Muscle of back (tissue), 11 donors: Measurements from ENCODE around the gene GRID1. TPM values are rescaled to one million over a fixed set of nuclear protein-coding genes. Genes with fewer than 3 reads are reported as not detected.
"Not testable (repeated sequence)": the region's sequence is repeated elsewhere in the genome, so short reads cannot be mapped to it uniquely, and the experiment has no call there.

Source experiments
- DNase-seq, 3 donors: peaks; one replicate each; pipeline versions ENCODE4 v3.0.0 to v3.0.0-alpha.2; 2013
- polyA plus RNA-seq, 10 donors: library from polyadenylated mRNA; unstranded; fragments of 120-200 nt; gene quantifications; one replicate each; pipeline ENCODE4 v1.2.1, GENCODE V29; 2013; ENCODE audit not compliant: insufficient read length in 10 of 10

GRID1 gene
- polyA plus RNA-seq, 10 donors: 2.7 to 8.4 (median 5.9) TPM

DNA sequence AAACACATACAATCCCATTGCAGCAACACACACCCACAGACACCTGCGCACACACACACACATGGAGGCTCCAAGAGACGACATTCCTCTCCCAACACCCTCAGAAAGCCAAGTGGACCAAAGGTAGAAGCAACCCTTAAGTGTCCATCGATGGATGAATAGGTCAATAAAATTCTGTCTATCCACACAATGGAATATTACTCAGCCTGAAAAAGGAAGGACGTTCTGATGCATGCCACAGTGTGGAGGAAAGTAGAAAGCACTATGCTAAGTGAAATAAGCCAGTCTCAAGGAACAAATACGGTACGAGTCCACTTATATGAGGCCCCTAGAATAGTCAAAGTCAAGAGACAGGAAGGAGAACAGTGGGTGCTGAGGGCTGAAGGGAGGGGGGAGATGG, 174.4 kb downstream of the GRID1 start:
- no peak for DNase-seq

DNA sequence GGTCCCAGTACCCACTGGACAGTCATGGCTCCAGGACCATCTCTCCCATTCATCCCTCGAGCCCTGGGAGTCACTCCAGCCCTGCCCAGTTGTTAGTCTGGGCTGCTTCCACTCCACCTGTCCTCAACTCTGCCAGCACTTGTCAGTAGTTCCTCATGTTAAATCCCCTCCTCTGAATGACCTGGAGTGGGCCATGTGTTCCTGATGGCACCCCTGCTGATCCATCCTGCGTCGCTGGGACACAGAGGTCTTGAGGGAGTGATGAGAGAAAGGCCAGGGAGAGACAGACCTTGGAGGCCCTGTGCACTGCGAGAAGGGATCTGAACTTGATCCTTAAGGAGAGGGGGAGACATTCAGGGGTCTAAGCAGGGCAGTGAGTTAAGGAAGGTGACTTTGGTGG, 174.9 kb downstream of the GRID1 start:
- DNase-seq: no peak

DNA sequence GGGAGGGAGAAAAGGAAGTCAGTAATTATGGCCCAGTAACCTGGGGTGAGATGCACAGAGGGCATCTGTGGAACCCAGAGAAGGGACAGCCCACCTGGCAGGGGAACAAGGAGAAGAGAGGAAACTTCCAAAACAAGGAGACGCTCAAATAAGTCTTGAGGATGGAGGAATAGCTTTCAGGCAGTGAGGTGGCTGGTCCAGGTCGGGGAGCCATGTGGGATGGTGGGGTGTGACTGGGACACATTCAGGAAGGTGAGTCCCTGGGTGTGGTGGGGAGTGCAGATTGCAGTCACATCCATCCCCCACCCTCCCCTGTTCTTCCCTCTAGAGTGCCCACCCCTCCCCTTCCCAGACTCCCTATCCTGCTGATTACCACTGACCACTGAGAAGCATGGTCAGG, 175.4 kb downstream of the GRID1 start:
- DNase-seq: no peak

DNA sequence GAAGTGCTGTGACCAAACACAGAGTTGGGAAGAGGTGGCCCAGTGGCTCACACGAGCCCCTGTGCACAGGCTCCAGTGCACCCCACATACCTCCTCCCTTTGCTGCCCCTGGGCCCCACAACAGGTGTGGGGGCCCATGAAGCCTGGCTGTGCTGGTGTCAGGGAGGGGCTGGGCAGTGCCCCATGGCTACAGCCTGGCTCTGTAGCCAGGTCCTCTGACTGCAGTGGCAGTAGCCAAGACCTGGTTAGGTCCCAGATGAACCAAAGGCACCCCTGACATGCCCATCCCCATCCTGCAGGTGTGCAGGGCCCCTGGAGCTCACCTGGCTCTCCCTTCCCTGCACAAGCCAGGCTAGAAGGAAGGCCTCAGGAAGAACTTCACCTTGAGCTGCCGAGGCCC, 176.3 kb downstream of the GRID1 start:
- no peak for DNase-seq

DNA sequence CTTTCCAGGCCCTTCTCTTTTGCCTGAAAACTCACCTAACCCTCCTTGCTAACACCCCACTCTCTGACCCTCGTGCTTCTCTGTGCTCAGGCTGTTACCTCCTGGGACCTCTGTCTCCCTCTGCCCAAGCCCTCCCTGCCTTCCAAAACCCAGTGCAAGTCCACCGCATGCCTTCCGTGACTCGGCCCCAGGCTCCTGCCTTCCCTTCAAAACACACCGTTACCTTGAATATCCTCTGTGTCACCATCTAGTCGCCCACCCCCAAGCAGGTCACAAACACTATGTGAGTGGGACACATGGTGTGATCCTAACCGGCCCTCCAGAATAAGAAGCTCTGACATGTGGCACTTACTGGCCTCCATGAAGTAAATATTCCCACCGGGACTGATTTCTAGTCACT, 176.7 kb downstream of the GRID1 start:
- no peak for DNase-seq

DNA sequence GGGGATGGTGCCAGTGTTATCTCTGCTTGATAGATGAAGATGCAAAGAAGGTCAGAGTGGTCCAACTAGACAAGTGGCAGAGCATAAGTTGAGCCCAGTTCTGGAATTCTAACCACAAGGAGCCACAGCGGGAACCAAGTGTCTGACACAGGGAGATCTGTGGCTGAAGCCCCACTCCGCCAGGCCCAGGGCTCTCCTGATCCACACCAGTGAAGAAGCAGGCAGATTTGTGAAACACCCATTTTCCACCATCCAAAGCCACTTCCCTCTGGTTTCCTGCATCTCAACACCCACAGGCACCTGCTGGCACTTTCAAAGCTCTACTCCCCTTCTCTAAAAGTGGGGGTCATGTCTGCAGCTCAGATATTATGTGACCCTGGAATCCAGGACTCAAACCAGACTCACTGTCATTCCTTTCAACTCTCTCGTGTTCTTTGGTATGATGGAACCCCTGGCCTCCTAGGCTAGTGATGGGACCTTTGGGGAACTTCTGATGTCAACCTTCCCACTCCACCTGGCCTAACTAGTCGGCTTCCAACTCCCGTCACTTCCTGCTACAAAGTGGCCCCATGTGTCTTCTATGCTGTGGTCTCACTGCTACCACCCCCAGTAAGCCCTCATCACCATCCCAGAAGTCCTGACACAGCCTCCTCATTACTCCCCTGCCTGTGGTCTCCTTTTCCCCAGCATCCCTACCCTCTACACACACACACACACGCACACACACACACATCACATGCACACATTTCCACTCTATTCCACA, 177.6 kb downstream of the GRID1 start:
- no peak for DNase-seq

DNA sequence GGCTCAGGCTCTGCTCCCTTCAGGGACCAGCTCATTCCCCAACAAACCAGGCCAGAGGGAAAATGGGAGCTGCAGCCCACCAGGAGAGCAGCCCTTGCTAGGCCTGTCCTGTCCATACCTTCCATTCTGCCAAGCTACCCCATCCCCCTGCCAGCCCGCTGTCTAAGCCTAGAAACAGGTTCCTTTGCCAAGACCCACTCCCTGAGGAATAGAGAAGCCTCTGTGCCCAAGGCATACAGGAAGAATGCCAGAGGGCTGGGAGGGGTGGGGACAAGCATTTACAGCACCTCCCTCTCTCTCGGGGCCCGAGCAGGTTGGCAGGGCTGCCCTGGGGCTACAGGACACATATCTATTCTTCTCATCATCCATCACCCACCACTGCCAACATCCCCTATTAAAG, 178.3 kb downstream of the GRID1 start:
- DNase-seq: no peak

DNA sequence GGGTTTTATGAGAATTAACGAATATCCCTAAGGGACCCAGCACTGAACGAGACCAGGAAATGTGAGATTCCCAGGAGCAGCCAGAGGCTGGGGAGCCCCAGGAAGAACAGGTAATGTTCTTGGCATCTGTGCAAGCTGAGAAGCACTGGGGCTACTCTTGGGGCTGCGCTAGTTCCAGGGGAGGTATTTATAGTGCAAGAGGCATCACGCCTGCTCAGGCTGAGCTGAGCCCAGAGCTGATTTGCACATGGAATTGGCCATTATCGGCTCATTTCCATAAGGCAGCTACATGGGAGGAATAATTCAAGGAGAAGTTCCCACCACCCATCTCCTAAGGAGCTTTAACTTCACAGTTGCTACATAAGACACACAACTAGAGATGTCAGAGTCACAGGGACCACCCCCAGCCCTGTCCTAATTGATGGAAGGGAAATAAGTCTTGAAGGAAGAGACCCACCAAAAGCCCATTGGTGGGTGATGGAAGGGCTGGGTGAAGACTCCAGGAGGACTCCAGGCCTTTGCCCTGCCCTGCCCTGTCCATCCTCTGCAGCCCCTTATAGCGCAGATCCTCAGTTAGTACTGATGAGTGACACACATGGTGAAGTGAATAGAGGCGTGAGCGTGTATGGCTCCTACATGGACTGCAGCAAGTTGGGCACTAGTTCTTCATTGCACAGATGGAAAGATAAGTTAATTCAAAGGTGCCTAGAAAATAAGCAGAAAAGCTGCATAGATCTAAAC, 178.9 kb downstream of the GRID1 start:
- no peak for DNase-seq

DNA sequence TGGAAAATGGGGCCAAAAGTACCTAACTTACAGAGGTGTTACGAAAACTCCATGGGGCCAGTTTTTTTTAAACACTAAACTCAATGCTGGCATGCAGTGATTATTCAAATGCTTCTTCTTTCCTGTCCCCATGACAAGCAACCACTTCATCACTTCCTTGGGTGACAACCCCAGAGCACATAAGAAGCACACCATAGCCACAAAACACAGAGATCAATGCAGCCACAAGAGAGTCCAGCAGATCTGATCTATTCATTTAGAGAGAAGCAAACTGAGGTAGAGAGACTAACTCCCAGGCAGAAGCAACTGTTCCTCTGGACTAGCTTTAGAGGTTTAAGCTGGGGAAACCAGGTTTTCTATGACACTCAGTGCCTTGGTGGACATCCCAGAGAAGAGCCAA, 180.0 kb downstream of the GRID1 start:
- no peak for DNase-seq

DNA sequence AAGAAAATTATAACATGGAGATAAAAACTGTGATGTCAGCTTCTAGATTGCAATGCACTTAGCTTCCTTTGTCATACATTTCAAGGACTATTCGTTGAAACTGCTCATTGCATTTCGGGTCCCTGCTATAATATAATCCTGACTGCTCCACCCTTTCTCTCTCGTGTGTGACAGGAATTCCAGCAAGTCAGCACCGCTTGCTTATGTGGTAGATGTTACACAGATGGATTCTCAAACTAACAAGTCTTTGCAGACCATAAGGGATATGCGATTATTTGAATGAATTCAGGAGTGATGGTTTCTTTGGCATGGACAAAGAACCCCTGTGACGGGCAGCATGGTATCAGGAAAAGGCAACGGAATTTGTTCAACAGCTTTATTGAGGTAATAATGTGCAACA, 184.0 kb downstream of the GRID1 start:
- DNase-seq: no peak

DNA sequence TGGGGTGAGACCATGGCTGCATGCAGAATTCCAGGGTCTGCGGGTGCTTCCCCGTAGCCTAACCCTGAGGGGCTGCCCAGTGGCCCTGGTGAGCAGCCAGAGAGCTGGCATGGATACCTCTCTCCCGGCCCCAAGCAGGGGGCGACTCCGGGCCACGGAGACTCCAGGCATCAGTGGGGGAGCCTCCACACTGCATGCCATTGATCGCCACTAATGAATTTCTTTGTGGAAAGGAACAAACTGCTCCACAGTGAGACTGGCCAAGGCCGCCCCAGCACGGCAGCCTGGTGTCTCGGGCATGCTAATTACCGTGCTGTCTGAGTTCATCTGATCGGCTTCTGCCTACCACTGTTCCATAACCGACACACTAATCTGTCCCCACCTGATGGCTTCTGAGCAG, 184.4 kb downstream of the GRID1 start:
- DNase-seq: no peak

DNA sequence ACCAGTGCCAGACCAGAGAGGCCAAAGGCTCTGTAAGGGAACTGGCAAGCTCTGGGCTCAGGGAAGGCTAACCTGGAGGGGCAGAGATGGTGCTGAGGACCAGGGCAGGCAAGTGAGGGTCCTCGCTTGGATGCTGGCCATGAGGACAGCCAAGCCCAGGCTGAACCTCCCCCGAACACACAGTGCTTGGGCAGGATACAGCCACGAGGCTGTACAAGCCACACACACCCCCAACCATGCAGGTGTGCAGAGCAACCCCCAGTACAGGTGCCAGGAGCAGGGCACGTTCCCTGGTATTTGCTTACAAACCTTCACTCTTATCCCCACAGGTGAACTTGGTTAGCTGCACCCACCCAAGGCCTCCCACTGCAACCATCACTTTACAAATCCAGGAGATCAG, 185.7 kb downstream of the GRID1 start:
- DNase-seq: no peak

DNA sequence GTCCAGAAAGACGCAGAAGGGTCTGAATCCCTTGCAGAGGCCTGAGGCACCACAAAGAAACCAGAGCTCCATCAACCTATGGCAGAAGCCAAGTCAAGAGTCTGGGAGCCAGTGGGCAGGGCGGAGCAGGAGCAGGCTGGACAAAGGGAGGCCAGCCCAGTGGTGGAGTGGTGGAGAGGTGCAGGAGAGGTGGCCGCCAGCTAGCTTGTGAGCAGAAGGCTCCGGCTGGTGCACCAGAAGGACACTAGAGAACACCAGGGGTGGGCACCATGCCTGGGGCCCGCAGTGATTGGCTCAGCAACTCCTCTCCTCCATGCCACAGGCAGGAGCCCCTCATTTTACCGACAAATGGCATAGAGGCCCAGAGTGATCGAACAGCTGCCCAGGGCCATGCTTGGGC, 186.6 kb downstream of the GRID1 start:
- DNase-seq: no peak

DNA sequence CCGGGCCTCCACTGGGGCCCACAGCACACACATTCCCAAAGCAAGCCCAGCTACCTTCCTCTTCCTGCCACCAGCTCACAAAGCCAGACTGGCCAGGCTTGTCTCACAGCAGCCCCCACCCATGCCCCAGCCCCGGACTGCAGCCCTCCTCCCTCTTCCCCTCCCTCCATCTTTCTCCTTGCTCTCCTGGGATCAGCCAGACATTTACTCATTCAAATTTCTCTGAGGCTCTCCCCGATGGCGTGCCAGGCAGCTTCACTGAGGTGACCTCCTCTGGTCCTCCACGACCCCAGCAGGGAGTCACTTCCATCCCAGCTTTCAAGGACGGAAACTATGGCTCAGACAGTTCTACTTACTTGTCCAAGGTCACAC, 187.5 kb downstream of the GRID1 start:
- DNase-seq: no peak

DNA sequence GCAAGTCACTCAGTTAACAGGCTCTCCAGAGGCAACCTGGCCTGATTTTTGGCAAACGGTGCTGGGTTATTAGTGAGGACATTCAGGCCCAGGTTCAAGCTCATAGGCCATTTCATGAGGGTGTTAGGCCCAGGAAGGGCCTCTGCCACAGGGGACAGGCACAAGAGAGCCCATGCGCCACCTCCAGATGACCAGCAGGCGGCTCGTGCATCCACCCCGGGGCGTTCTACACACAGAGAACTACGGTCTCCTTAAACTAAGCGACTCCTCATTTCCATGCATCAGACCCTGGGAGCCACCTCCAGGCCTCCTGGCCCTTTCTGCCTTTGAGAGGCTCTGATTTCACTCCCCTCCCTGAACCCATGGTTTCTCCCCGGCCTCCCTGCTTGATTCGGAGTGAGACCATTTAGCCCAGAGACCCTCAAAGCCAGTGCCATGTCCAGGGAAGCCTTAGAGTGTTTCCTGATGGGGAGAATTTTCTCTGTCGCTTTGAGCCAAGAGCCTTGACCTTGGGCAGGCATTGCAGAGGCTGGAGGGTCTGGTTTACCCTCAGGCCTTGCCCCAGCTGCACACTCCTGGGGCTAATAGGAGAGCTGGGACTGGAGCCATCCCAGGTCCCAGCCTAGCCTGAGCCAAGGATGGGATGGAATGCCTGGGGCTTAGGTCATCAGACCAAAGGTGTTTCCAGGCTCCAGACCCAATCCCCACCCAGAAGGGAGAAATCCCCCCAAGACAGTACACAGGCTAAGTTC, 188.0 kb downstream of the GRID1 start:
- peak in 1 of 3 donors; percentile 9 for DNase-seq

DNA sequence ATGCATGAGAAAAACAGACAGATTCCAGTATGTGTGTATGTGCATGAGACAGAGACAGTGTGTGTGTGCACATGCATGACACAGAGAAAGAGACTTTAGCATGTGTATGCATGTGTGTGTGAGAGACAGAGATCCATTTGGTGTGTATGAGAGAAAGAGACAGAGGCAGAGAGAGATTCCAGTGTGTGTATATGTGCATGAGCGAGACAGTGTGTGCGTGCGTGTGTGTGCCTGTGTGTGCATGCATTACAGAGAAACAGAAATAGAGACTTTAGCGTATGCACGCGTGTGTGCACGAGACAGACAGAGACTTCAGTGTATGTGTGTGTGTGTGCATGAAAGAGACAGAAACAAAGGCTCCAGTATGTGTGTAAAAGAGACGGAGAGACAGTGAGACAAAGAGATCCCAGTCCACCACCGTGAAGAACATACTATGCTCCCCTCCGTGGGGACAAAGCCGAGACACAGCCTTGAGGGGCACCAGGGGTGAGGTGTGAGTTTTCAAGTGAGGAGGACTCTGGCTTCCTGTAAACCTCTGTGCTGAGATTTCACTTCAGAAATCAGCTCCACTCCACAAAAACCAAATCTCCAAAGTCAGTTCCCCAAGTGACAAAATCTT, 188.9 kb downstream of the GRID1 start:
- DNase-seq: no peak

DNA sequence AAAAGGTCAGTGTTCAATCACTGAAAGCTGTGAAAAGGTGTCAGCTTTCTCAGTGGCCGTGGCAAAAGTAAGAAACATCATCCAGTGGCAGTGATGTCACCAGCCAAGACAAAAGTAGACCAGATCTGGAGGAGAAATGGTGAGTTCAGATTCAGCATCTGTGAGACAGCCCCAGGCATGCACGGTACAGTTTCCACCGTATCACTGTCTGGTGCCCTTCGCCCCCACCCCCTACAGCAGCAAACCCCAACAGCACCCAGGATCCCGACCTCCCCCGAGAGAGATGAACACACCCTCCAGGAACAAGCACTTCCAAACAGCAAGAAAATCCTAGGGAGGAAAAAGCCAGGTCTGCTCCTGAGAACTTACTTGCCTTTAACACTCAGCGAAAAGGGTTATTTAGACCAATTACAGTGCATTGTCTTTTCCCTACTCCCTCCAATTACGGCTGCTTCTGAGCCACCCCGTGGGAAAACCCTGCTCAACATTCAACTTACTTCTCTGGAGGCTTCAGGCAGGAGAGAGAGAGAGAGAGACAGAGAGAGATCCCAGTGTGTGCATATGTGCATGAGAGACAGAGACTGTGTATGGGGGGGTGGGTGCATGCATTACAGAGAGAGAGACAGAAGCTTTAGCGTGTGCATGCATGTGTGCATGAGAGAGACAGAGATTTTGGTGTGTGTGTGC, 189.6 kb downstream of the GRID1 start:
- DNase-seq: no peak

DNA sequence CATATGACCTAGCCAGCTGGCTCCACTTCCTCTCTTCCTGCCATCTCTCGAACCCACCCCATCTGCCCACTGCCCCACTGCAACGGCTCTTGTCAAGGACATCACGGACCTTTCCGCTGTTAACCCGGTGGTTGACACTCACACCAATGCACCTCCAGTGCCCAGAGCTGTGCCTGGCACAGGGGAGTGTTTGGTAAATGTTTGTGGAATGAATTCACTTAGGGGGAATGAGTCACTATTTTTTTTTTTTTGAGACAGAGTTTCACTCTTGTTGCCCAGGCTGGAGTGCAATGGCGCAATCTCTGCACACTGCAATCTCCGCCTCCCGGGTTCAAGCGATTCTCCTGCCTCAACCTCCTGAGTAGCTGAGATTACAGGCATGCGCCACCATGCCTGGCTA, 191.1 kb downstream of the GRID1 start:
- not testable (repeated sequence) for DNase-seq

DNA sequence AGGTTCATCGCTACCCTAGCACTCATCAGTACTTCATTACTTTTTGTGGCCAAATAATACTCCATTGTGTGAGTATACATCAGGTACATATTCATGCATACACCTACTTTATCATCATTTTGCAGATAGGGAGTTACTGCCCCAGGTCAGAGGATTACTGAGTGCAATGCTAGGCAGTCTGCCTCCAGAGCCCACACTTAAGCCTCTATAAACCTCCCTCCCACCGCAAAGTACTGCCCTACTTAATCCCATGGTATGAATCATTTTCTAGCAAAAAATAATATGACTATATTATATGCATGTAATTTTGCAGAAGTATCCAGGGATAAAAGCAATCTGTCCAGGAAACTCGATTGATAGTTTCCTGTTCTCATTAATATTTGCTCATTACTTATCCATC, 194.3 kb downstream of the GRID1 start:
- DNase-seq: no peak

DNA sequence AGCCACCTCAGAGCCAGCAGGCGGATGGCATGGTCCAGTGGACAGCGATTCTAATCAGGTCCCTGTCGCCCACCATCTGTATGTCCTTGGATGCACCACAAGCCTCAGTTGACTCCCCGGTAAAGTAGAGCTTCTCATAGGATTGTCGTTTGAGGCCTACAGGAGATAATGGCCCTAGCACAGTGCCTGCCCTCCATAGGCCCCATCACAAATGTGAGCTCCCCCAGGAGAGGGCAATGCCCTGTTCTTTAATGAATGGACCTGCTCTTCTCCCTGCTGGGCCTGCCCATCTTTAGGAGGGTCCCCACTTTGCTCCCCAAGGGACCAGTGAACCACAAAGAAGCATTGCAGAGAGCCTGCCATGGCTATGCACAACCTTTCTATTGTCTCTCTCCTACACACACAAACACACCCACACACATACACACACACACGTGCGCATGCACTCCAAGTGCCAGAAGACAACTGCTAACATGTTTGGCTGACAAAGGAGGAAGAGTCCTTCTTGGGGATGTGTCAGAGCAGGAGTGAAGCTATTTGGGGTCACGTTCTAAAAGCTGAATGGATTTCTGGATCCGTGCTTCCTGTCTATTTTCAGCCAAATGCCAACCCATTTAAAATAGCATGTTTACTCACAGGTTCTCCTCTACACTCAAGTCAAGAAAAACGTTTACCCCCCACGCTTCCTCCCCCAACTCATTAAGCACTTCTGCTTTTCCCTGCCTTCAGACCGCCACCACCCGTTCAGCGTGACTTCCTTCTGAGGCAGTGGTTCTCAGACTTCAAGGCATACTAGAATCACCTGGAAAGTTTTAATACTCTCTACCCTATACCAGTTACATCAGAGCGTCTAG, 196.1 kb downstream of the GRID1 start:
- DNase-seq: no peak
